HG03060 (cell line): ENCODE results near the gene MTX1.
"Not testable (repeated sequence)": the region's sequence is repeated elsewhere in the genome, so short reads cannot be mapped to it uniquely, and the experiment has no call there.

Experiments
- ATAC-seq: cut with Tn5 transposase; IDR thresholded peaks from one replicate; pipeline ENCODE4 v1.9.1; 2021; ENCODE audit warnings: low read depth, moderate number of reproducible peaks; ENCODE audit not compliant: unreplicated experiment

MTX1 gene

GRCh38 chr1:155206891-155207805 lies 1.3 kb upstream of the MTX1 start:
- ATAC-seq = no peak

GRCh38 chr1:155207806-155208540 lies 522 bp upstream of the MTX1 start, which contains the start of gene THBS3:
TSS of gene THBS3 (minus strand) at chr1:155207897. CDS start at chr1:155207876, 21 bp downstream.
- ATAC-seq = no peak

- no peak for ATAC-seq
Observed at GRCh38 chr1:155209312-155209721, 822 bp downstream of the MTX1 start.

- no peak for ATAC-seq
Observed at GRCh38 chr1:155210314-155211104, 2.0 kb downstream of the MTX1 start.

DNA sequence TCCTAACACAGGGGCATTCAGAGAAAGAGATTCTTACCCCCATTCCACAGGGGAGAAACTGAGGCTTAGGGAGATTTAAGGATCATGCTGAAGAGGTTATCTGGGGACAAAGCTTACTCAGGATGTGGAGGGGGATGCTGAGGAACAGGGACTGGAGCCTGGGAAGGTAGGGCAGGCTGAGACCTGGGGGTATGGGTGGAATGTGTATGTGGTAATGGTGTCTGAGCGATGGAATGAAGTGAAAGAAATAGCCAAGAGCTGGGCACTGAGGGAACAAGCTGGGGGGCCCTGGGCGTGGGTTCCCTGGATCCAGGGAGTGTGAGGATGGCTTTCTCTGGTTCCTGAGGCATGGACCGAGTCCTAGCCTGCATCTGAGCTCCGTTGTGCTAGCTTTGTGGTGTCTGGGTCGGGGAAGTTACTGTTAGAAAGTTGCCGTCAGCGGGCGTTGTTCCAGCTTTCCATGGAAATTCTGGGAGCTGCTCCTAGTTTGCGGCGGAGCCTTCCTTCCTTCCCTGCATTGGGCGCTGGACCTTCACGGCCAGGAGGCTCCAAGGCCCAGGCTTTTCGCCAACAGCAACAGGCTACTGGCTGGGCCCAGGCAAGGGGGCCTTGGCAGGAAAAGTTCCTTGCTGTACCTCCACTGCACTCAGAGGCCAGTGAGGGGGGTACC lies 3.0 kb downstream of the MTX1 start:
- not testable (repeated sequence) for ATAC-seq

- not testable (repeated sequence) for ATAC-seq
Observed at GRCh38 chr1:155212051-155212440, 3.6 kb downstream of the MTX1 start.

- ATAC-seq = not testable (repeated sequence)
Observed at GRCh38 chr1:155214702-155215101, 6.2 kb downstream of the MTX1 start.

- no peak for ATAC-seq
Observed at GRCh38 chr1:155218854-155219591, 10.5 kb downstream of the MTX1 start.

DNA sequence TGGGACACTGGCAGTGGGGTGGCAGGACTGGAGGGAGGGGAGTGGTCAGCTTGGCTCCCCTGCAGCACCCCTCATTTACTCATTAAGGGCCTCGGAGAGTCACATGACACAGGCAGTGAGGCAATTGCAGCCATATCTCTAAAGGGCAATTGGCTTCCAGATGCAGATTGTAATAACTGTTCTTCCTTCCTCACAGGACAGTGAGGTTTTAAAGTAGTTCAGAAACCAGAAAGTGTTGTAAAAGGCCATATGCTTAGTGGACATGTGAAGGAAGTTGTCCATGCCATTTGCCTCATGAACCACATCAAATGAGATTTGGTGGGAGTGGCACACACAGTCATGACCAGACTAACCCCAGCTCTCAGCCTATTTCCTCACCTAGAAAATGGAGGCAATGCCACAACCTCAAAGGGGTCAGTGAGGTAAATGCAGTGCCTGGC lies 11.1 kb downstream of the MTX1 start:
- ATAC-seq = no peak

GRCh38 chr1:155220211-155220965 lies 11.9 kb downstream of the MTX1 start:
- not testable (repeated sequence) for ATAC-seq

DNA sequence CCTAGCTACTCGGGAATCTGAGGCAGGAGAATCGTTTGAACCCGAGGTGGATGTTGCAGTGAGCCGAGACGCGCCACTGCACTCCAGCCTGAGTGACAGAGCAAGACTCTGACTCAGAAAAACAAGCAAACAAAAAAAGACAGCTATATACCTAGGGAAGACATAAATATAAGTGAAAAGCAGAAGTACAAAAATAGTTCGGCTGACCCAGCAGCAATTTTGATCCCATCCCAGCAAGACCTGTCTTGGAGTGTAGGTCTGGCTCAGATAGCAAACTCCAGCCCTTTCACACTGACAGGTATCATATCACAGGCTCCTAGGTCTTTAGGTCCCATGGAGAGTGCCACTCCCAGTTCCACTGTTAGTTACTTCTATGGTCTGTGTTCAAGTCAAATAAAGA lies 14.6 kb downstream of the MTX1 start:
- no peak for ATAC-seq

DNA sequence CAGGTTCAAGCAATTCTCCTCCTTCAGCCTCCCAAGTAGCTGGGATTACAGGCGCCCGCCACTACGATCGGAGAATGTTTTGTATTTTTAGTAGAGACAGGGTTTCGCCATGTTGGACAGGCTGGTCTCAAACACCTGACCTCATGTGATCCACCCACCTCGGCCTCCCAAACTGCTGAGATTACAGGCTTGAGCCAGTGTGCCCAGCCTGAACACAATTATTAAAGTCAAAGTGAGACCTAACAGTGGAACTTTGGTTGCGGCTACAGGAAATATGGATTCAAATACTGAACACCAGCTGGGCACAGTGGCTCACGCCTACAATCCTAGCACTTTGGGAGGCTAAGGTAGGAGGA lies 16.9 kb downstream of the MTX1 start:
- ATAC-seq = not testable (repeated sequence)

GRCh38 chr1:155226188-155226909 lies 17.9 kb downstream of the MTX1 start:
- ATAC-seq = no peak

DNA sequence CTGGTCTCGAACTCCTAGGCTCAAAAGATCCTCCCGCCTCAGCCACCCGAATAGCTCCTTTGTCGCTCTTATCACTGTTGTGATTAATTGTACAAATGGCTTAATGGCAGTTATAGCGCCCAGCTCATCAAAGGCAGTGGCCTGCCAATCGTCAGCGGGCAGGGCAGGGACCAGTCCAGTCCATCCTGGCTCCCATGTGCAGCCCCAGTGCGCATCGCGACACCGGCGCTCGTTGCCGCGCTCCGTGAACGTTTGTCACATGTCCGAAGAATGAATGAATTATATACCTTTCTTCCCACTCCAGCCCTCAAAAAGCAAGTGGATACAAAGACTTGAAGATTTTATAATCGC lies 18.4 kb downstream of the MTX1 start:
- no peak for ATAC-seq

GRCh38 chr1:155227261-155228095 lies 19.0 kb downstream of the MTX1 start:
- peak; percentile 84 for ATAC-seq

GRCh38 chr1:155228096-155228427 lies 19.6 kb downstream of the MTX1 start:
- ATAC-seq = no peak

DNA sequence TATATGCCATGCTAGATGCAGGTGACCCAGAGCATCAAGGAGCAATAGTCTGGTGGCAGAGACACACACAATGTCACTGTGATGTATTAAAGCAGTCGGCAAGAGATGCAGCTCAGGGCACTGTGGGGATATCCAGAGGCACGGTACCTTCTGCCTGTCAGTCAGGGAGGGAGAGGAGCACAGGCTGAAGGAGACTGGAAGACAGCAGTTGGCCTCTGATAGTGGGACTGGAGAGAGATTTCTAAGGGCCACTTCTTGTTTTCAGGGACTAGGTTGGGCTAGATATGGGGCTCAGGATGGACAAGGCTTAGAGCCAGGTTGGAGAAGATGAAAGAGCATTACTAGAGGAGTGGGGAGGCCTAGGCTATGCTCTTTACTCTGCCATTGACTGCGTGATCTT lies 22.8 kb downstream of the MTX1 start:
- not testable (repeated sequence) for ATAC-seq
